Measurements from ENCODE around the gene DCTN5.
"Not testable (repeated sequence)": the region's sequence is repeated elsewhere in the genome, so short reads cannot be mapped to it uniquely, and the experiment has no call there.

GRCh38 chr16:23722613-23723240 is 81.5 kb downstream of the DCTN5 start:
- TF ChIP-seq CTCF, POLR2A (IDR thresholded peaks at IDR 0.05): not testable (repeated sequence)

All from body of pancreas (tissue), 4 donors.